ENCODE data around the gene LIN7A. TPM values are rescaled to one million over a fixed set of nuclear protein-coding genes. Genes with fewer than 3 reads are reported as not detected.

Gene LIN7A, protein sequence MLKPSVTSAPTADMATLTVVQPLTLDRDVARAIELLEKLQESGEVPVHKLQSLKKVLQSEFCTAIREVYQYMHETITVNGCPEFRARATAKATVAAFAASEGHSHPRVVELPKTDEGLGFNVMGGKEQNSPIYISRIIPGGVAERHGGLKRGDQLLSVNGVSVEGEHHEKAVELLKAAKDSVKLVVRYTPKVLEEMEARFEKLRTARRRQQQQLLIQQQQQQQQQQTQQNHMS
- total RNA-seq (1 to 10 TPM in 8 of 9 donors, under 1 TPM in 1; 0.35 to 6.0 (median 2.7) TPM), polyA plus RNA-seq (1 to 10 TPM; 1.6 to 4.7 (median 3.5) TPM)
- long read RNA-seq, donor 1, result 0 reads
- long read RNA-seq, donor 2, result 0 reads
- long read RNA-seq, donor 3, result 0 reads
- long read RNA-seq, donor 4, full-length matches to known transcripts, result 1 of 1 reads
- long read RNA-seq, donor 4, partial matches to known transcripts, result 0 of 1 reads
- long read RNA-seq, donor 4, other reads (novel, unspliced or antisense), result 0 of 1 reads
- long read RNA-seq, donor 5, full-length matches to known transcripts, result 1 of 2 reads
- long read RNA-seq, donor 5, partial matches to known transcripts, result 0 of 2 reads
- long read RNA-seq, donor 5, other reads (novel, unspliced or antisense), result 1 of 2 reads
- long read RNA-seq, donor 6, full-length matches to known transcripts, result 2 of 4 reads
- long read RNA-seq, donor 6, partial matches to known transcripts, result 1 of 4 reads
- long read RNA-seq, donor 6, other reads (novel, unspliced or antisense), result 1 of 4 reads
- long read RNA-seq, donor 7, result 0 reads
- long read RNA-seq, donor 8, full-length matches to known transcripts, result 1 of 1 reads
- long read RNA-seq, donor 8, partial matches to known transcripts, result 0 of 1 reads
- long read RNA-seq, donor 8, other reads (novel, unspliced or antisense), result 0 of 1 reads
- long read RNA-seq, donor 9, result 0 reads
- long read RNA-seq, donor 10, result 0 reads

DNA sequence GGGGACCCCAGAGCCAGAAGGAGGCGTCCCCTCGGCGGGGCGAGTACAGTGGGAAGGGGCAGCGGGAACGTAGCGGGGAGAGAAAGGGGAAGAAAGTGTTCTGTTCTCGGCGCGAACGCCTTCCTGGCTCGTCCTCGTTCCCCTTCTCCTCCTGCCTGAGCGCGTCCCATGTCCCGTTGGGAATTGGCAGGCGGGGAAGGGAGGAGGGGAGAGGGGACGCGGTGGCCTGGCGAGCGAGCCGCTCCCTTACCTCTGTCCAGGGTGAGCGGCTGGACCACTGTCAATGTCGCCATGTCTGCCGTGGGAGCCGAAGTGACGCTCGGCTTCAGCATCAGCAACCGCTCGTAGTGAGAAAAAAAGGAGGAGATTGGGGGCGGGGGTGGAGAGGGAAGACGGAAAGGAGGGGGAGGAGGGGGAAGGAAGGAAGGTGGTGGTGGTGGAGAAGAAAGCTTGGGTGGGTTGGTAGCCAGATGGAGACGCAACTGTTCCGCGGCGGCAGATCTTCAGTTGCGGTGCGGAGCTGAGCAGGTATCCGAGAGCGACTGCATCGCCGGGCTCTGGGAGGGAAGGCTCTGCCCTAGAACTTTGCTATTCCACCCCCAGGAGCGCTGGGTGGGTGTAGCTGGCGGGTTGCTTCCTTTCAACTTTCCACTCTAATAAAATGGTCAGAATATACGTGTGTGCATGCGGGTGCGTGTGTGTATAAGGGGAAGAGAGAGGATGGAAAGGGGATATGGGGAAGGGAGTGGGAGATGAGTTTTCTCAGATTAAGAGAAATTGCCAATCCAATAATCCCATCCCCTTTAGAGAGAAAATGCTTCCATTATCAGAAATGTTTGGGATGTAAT is at the start of gene LIN7A:
TSS of gene LIN7A (minus strand) at position 544 of the 848 bp plus-strand sequence. CDS start at position 332, 212 bp downstream.
- WGBS, 4 donors, result 2 to 7% (median 3%) methylated on average over 16 to 47 of the region's 47 CpGs
- H3K27me3 ChIP-seq, result no peaks in the 10 kb centered on the region
- TF ChIP-seq, protein P1, sequence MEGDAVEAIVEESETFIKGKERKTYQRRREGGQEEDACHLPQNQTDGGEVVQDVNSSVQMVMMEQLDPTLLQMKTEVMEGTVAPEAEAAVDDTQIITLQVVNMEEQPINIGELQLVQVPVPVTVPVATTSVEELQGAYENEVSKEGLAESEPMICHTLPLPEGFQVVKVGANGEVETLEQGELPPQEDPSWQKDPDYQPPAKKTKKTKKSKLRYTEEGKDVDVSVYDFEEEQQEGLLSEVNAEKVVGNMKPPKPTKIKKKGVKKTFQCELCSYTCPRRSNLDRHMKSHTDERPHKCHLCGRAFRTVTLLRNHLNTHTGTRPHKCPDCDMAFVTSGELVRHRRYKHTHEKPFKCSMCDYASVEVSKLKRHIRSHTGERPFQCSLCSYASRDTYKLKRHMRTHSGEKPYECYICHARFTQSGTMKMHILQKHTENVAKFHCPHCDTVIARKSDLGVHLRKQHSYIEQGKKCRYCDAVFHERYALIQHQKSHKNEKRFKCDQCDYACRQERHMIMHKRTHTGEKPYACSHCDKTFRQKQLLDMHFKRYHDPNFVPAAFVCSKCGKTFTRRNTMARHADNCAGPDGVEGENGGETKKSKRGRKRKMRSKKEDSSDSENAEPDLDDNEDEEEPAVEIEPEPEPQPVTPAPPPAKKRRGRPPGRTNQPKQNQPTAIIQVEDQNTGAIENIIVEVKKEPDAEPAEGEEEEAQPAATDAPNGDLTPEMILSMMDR (IDR thresholded peaks at IDR 0.05), result no peak
- no peak for TF ChIP-seq POLR2A (IDR thresholded peaks at IDR 0.05)
- H3K4me3 ChIP-seq, result peak within 1 kb of the TSS; percentile 25 to 60 (median 46)
- H3K27ac ChIP-seq, result peak within 1 kb of the TSS in 3 of 5 donors; percentile 51 to 87 (median 53)
- peaks cover 0 to 4% of the 10 kb centered on the region in 2 donors for H3K4me1 ChIP-seq (replicated peaks in 1 of 2)
- no peaks in the 10 kb centered on the region for H3K9me3 ChIP-seq (replicated peaks in 1 of 3)
- intact Hi-C loops (cut with DNase I), result no loop called here
- H3K36me3 ChIP-seq (replicated peaks in 1 of 2), result no peaks in the 10 kb centered on the region
- DNase-seq, result peak in 5 of 7 donors; percentile 14 to 71 (median 19)

DNA sequence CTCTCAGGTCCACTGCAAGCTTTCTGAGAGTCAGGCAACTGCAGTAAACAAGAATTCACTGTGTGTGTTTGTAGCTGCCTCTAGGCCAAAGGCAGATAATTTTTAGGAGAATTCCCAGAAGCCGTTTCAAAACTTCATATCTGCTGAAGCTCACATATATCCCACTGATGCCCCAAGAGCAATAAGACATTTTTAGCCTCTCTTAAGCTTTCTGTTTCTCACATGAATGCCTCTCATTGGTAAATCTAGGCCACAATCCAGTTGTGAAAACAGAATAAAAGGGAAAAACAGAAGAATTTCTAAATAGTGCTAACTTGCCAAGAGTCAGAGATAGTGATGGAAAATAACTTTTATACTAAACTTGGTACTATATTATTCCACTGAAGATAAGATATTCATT is 48.5 kb upstream of the LIN7A start:
- Histone ChIP-seq H3K27ac (no peak overlapping the region), H3K4me1 (replicated peaks in 1 of 2) (no peaks in the 10 kb centered on the region), H3K27me3 (no peaks in the 10 kb centered on the region), H3K9me3 (replicated peaks in 1 of 3) (no peaks in the 10 kb centered on the region), H3K4me3 (no peak overlapping the region), H3K36me3 (replicated peaks in 1 of 2) (no peaks in the 10 kb centered on the region)
- intact Hi-C loops (cut with DNase I), result no loop called here
- TF ChIP-seq POLR2A (IDR thresholded peaks at IDR 0.05), result no peak
- TF ChIP-seq, protein P1 (IDR thresholded peaks at IDR 0.05), result no peak
- WGBS, 4 donors, result 58 to 64% (median 58%) methylated on average over 1 of the region's 1 CpG
- DNase-seq, result no peak

DNA sequence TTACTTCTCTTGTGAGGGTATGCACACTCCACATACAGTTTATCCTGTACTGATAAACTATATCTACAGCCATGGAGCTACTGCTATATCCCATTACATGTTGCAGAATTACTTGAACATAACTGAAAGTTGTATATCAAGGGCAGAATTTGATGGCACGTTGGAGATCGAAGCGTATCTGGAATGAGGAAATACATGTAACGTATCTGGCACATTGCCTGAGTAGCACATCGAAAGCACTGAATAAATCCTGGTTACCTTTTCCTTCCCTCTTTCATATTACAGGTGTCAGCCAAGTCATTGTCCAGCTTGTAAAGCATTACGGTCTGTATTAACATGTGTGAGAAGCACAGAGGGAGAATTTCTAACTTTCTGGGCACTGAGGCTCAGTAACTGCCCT is 42.1 kb upstream of the LIN7A start:
- H3K27ac ChIP-seq, result no peak overlapping the region
- no peak for DNase-seq
- no peak overlapping the region for H3K4me3 ChIP-seq
- intact Hi-C loops (cut with DNase I), result no loop called here
- TF ChIP-seq, protein P1 (IDR thresholded peaks at IDR 0.05), result no peak
- no peak for TF ChIP-seq POLR2A (IDR thresholded peaks at IDR 0.05)
- no peaks in the 10 kb centered on the region for H3K36me3 ChIP-seq (replicated peaks in 1 of 2)
- no peaks in the 10 kb centered on the region for H3K9me3 ChIP-seq (replicated peaks in 1 of 3)
- WGBS, 4 donors, result 66 to 79% (median 74%) methylated on average over 6 of the region's 6 CpGs
- no peaks in the 10 kb centered on the region for H3K27me3 ChIP-seq
- H3K4me1 ChIP-seq (replicated peaks in 1 of 2), result no peaks in the 10 kb centered on the region

Measured in adrenal gland (tissue), 19 donors.